LNCaP clone FGC (cell line): Measurements from ENCODE around the gene MYO1F.
"Not testable (repeated sequence)": the region's sequence is repeated elsewhere in the genome, so short reads cannot be mapped to it uniquely, and the experiment has no call there.

ENCODE experiments used
- DNase-seq: peaks from one replicate; pipeline ENCODE4 v3.0.0-alpha.2; 2011; ENCODE audit warnings: low read depth
- H3K4me3 ChIP-seq: 2 replicates; pipeline ENCODE4 v1.5.1; 2011; ENCODE audit warnings: mild to moderate bottlenecking, low read depth, low read length, control low read depth
- TF ChIP-seq, protein P1 (sequence below): IDR thresholded peaks from 2 replicates; pipeline ENCODE4 v1.5.1; 2012; ENCODE audit warnings: mild to moderate bottlenecking; ENCODE audit not compliant: control insufficient read depth, insufficient read depth; ENCODE audit errors: extremely low read depth

Gene MYO1F

DNA sequence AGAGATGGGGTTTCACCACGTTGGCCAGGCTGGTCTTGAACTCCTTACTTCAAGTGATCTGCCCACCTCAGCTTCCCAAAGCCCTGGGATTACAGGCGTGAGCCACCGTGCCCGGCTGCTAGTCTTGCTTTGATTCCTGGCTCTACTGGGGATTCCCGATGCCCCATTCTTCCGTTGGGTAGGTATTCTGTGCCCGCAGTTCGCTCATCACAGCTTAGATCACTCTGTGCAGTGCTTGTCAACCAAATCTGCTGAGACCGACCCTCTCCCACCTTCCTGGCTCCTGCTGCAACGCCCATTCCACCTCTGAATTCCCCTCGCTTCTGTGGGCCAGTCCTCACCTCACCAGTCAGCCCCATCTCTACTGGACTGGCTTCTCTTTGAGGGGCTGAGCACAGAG is 58.7 kb downstream of the MYO1F start:
- no peak for DNase-seq
- no peak overlapping the region for H3K4me3 ChIP-seq
- TF ChIP-seq, protein P1, sequence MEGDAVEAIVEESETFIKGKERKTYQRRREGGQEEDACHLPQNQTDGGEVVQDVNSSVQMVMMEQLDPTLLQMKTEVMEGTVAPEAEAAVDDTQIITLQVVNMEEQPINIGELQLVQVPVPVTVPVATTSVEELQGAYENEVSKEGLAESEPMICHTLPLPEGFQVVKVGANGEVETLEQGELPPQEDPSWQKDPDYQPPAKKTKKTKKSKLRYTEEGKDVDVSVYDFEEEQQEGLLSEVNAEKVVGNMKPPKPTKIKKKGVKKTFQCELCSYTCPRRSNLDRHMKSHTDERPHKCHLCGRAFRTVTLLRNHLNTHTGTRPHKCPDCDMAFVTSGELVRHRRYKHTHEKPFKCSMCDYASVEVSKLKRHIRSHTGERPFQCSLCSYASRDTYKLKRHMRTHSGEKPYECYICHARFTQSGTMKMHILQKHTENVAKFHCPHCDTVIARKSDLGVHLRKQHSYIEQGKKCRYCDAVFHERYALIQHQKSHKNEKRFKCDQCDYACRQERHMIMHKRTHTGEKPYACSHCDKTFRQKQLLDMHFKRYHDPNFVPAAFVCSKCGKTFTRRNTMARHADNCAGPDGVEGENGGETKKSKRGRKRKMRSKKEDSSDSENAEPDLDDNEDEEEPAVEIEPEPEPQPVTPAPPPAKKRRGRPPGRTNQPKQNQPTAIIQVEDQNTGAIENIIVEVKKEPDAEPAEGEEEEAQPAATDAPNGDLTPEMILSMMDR = no peak

DNA sequence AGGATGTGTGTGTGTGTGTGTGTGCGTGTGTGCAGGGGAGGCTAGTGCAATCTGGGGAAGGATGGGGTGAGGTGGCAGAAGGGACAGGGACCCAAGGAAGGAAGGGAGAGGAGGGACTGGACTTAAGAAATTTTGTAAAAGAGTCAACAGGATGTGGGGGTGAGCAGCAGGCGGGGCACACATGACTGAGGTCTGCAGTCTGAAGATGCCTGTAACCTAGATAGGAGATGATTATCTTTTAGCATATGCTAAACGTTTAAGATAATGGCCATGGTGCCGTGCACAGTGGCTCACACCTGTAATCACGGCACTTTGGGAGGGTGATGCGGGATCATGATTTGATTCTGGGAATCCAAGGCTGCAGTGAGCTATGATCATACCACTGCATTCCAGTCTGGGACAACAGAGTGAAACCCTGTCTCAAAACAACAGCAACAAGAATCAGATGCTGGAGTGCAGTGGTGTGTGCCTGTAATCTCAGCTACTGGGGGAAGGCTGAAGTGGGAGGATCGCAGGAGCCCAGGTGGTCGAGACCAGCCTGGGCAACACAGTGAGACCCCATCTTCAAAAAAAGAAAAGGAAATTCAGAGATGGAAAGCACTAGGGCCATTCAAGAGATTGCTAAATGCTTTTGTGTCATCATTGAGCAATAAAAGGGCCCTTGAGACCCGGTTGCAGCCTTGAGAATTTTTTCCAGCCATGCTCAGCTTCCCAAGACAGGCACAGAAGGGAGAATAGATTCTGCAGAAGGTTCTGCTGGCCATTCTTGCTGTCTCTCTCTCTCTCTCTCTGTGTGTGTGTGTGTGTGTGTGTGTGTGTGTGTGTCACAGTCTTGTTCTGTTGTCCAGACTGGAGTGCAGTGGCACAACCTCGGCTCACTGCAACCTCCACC is 59.4 kb downstream of the MYO1F start:
- no peak overlapping the region for H3K4me3 ChIP-seq
- TF ChIP-seq, protein P1 = no peak
- no peak for DNase-seq

GRCh38 chr19:8515317-8515716 is 61.9 kb downstream of the MYO1F start:
- TF ChIP-seq, protein P1 = no peak
- no peak overlapping the region for H3K4me3 ChIP-seq
- no peak for DNase-seq

DNA sequence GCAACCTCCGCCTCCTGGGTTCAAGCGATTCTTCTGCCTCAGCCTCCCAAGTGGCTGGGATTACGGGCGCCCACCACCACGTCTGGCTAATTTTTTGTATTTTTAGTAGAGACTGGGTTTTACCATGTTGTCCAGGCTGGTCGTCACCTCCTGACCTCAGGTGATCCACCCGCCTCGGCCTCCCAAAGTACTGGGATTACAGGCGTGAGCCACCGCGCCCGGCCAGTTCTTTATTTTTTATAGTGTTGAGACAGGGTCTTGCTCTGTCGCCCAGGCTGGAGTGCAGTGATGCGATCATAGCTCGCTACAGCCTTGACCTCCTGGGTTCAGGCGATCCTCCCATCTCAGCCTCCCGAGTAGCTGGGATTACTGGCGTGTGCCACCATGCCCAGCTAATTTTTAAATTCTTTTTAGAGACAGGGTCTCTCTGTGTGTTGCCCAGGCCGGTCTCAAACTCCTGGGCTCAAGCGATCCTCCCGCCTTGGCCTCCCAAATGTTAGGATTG is 62.7 kb downstream of the MYO1F start:
- H3K4me3 ChIP-seq = peak overlapping the region; percentile 62
- not testable (repeated sequence) for DNase-seq

DNA sequence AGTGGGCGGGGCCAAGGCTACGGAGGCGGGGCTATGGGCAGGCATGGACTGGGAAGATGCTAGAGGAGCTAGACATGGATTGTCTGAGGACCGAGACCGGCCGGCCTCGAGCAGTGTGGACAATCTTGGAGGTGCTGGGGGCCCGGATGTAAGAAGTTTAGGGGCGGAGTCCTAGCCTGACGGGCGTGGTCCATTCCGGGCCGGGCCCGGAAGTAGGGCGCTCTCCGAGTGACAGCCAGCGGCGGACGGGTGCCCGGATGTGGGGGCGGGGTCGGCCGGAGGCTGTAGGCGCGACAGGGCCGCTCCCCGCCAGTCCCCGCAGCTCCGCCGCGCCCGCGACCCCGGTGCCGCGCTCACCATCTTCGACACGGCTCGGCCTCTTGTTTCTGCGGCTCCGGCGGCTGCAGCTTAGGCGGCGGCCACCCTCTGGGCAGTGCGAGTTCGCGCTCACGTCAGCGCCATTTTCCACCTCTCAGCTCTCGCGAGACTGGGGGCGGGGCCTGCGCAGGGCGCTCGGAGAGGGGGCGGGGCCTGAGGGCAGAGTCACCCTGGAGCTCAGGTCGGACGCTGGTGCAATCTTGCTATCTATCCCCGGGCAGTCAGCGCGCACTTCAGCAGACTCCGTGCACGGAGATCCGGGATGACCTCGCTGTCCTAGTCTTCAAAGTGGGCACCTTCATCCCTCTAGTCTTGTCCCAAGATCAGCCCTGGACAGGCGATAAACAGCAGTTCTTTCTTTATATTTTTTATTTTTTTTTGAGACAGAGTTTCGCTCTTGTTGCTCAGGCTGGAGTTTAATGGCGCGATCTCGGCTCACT is 63.3 kb downstream of the MYO1F start, which contains the start of gene ZNF414:
ZNF414 (minus strand) TSS at position 481 of the 818 bp plus-strand sequence; CDS start at position 360, 121 bp downstream.
- peak; percentile 83 for DNase-seq
- peak within 1 kb of the TSS; percentile 62 for H3K4me3 ChIP-seq
- TF ChIP-seq, protein P1 = no peak

DNA sequence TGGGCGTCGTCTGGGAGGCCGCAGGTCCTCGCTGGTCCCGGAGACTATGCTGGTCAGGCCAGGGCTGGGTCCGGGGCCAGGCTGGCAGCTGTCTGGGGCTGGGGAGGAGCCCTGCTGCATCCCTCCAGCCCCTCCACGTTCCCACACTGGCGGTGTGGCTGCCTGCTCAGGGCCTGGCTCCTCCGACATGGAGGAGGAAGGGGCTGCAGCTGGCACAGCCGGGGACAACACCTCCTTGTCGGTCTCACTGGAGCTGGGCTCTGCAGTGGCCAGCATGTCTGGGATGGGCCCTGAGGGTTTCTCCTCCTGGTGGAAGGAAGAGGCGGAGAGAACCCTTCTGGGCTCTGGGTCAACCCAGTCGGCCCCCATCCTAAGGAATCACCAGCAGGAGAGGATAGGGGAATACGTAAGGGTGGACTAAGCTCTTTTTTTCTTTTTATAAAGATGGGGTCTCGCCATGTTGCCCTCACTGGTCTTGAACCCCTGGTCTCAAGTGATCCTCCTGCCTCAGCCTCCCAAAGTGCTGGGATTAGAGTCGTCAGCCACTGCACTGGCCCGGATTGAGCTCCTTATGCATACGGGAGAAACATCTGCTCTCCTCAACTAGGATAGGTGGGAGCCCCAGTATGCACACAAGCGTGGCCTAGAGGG is 64.1 kb downstream of the MYO1F start:
- TF ChIP-seq, protein P1 = no peak
- peak overlapping the region; percentile 62 for H3K4me3 ChIP-seq
- DNase-seq = no peak
